Smooth muscle cell (in vitro differentiated cells): Measurements from ENCODE around the gene DNAH10. TPM values are rescaled to one million over a fixed set of nuclear protein-coding genes. Genes with fewer than 3 reads are reported as not detected.

Experiments
- DNase-seq: peaks from one replicate; lab custom pipeline; 2025; ENCODE audit not compliant: unreplicated experiment; lab: John Stamatoyannopoulos, UW
- H2AFZ ChIP-seq: fragments of 200-600 bp; sonication (generic); 2 replicates; pipeline ENCODE4 v1.6.0; 2016; ENCODE audit warnings: antibody characterized with exemption, low read depth, mild to moderate bottlenecking
- H3F3A ChIP-seq: fragments of 200-600 bp; sonication (generic); 2 replicates; pipeline ENCODE4 v1.6.0; 2017; ENCODE audit warnings: antibody characterized with exemption, low read depth
- H3K27ac ChIP-seq: fragments of 200-600 bp; sonication (generic); 2 replicates; pipeline ENCODE4 v1.5.1; 2016; ENCODE audit warnings: low read depth, mild to moderate bottlenecking
- H3K27me3 ChIP-seq: fragments of 200-600 bp; sonication (generic); 2 replicates; pipeline ENCODE4 v1.6.1; 2016; ENCODE audit warnings: low read depth, mild to moderate bottlenecking
- H3K36me3 ChIP-seq: fragments of 200-600 bp; sonication (generic); 2 replicates; pipeline ENCODE4 v1.5.1; 2016; ENCODE audit warnings: low read depth
- H3K4me1 ChIP-seq: fragments of 200-600 bp; sonication (generic); 2 replicates; pipeline ENCODE4 v1.5.1; 2016; ENCODE audit warnings: low read depth
- H3K4me2 ChIP-seq: fragments of 200-600 bp; sonication (generic); 2 replicates; pipeline ENCODE4 v1.6.0; 2016; ENCODE audit warnings: mild to moderate bottlenecking
- H3K4me3 ChIP-seq: fragments of 200-600 bp; sonication (generic); 2 replicates; pipeline ENCODE4 v1.5.1; 2016; ENCODE audit warnings: mild to moderate bottlenecking
- H3K79me2 ChIP-seq: fragments of 200-600 bp; sonication (generic); 2 replicates; pipeline ENCODE4 v1.6.0; 2016; ENCODE audit warnings: low read depth, mild to moderate bottlenecking
- H3K9ac ChIP-seq: fragments of 200-600 bp; sonication (generic); 2 replicates; pipeline ENCODE4 v1.6.0; 2016; ENCODE audit warnings: low read depth
- H3K9me3 ChIP-seq: fragments of 200-600 bp; sonication (generic); replicated peaks from 2 replicates; pipeline ENCODE4 v1.5.1; 2016; ENCODE audit warnings: low read depth
- H4K20me1 ChIP-seq: fragments of 200-600 bp; sonication (generic); 2 replicates; pipeline ENCODE4 v1.6.0; 2016; ENCODE audit warnings: low read depth
- CTCF ChIP-seq: fragments of 200-600 bp; sonication (generic); IDR thresholded peaks from 2 replicates; pipeline ENCODE4 v1.5.1; 2017; ENCODE audit warnings: borderline replicate concordance, mild to moderate bottlenecking, antibody characterized with exemption; ENCODE audit not compliant: insufficient read depth, poor library complexity, severe bottlenecking
- WGBS: methylation state at CpG from one replicate; pipeline ENCODE4 v1.1.7; 2016; ENCODE audit warnings: low lambda C conversion rate; 5-methylcytosine and 5-hydroxymethylcytosine counted together
- polyA plus RNA-seq: library from polyadenylated mRNA; unstranded; fragments of >200 nt; fragmentation: Nextera tagmentation; extraction: Ambion mirVana; gene quantifications from 2 replicates; pipeline ENCODE4 v1.2.1, GENCODE V29; 2016
- total RNA-seq: library from RNA; depleted of rRNA; stranded (reverse); fragments of >200 nt; gene quantifications from 2 replicates; pipeline ENCODE4 v1.2.3, GENCODE V29; 2014

Gene DNAH10
- total and polyA plus RNA-seq, 2 experiments from 2014 or later: 1.5 to 2.2 TPM

- 85% methylated on average over 10 of the region's 10 CpGs for WGBS
- Histone ChIP-seq H3K27ac (no peak overlapping the region), H3K27me3 (no peaks in the 10 kb centered on the region), H4K20me1 (no peaks in the 10 kb centered on the region), H3F3A (peaks cover 5% of the 10 kb centered on the region), H3K4me3 (peak overlapping the region; percentile 99), H3K9me3 (no peaks in the 10 kb centered on the region), H3K4me2 (peak overlapping the region; percentile 100), H3K36me3 (no peaks in the 10 kb centered on the region), H3K4me1 (peaks cover 7% of the 10 kb centered on the region), H2AFZ (no peak overlapping the region), H3K9ac (no peak overlapping the region), H3K79me2 (peaks cover 35% of the 10 kb centered on the region)
- no peak for TF ChIP-seq CTCF
- no peak for DNase-seq
These were observed 48.1 kb upstream of the DNAH10 start for GRCh38 chr12:123713823-123714585.

DNA sequence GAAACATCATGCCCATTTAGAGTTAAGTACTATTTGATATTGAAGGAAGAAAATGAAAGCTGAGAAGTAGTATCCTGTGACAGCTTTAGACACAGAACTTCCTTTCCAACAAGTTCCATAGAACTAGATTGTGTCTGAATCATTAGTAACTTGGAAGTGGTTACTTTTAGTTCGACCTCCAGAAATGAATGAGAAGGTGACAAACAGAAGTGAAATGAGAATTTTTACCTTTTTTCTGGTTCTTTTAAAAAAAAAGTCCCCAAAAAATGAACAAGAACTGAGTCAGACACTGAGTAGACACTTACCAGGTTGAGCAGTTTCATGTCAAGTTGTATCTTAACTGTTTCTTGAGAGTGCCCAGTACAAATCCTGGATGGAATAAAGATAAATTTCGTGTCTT is 46.9 kb upstream of the DNAH10 start:
- DNase-seq: no peak
- Histone ChIP-seq H2AFZ (no peak overlapping the region), H3F3A (peaks cover 5% of the 10 kb centered on the region), H3K27ac (no peak overlapping the region), H3K4me3 (no peak overlapping the region), H3K36me3 (no peaks in the 10 kb centered on the region), H3K9ac (no peak overlapping the region), H3K4me2 (no peak overlapping the region), H3K27me3 (no peaks in the 10 kb centered on the region), H3K4me1 (peaks cover 7% of the 10 kb centered on the region), H4K20me1 (no peaks in the 10 kb centered on the region), H3K79me2 (peaks cover 35% of the 10 kb centered on the region), H3K9me3 (no peaks in the 10 kb centered on the region)
- WGBS: 92% methylated on average over 2 of the region's 2 CpGs
- no peak for TF ChIP-seq CTCF

GRCh38 chr12:123717350-123717749 is 44.8 kb upstream of the DNAH10 start:
- WGBS: 95% methylated on average over 3 of the region's 3 CpGs

More at GRCh38 chr12:123717350-123717749, 44.8 kb upstream of the DNAH10 start:
- H3K79me2 ChIP-seq: peaks cover 34% of the 10 kb centered on the region
- peaks cover 7% of the 10 kb centered on the region for H3K4me1 ChIP-seq
- no peaks in the 10 kb centered on the region for H3K36me3 ChIP-seq
- TF ChIP-seq CTCF: no peak
- no peak overlapping the region for H3K27ac ChIP-seq
- H3K4me2 ChIP-seq: no peak overlapping the region
- no peak for DNase-seq
- no peak overlapping the region for H2AFZ ChIP-seq
- no peaks in the 10 kb centered on the region for H3K9me3 ChIP-seq
- H3K4me3 ChIP-seq: no peak overlapping the region
- no peaks in the 10 kb centered on the region for H3F3A ChIP-seq
- H3K9ac ChIP-seq: no peak overlapping the region
- H3K27me3 ChIP-seq: no peaks in the 10 kb centered on the region
- no peaks in the 10 kb centered on the region for H4K20me1 ChIP-seq
